Adrenal gland (tissue), 12 donors: ENCODE data around the gene MXRA7. TPM values are rescaled to one million over a fixed set of nuclear protein-coding genes. Genes with fewer than 3 reads are reported as not detected.
A peak's percentile ranks its signal among the peaks of the same experiment; 100 is the strongest.

ENCODE experiments used
- DNase-seq, 7 donors: peaks; one replicate each; pipeline ENCODE4 v3.0.0-alpha.2; 2019 to 2020
- H3K27ac ChIP-seq, 5 donors: fragments of 200-600 bp; sonication (generic) in 4 of 5; 1 replicate in 3 of 5; 2 replicates in 2 of 5; pipeline versions ENCODE4 v1.5.1 to v1.8.0; 2016 to 2020; ENCODE audit warnings: mild to moderate bottlenecking in 1 of 5
- H3K27me3 ChIP-seq: fragments of 200-600 bp; 2 replicates; pipeline ENCODE4 v1.8.0; 2021
- H3K36me3 ChIP-seq, 2 donors: fragments of 200-600 bp; replicated peaks in 1 of 2; 1 replicate in 1 of 2; 2 replicates in 1 of 2; pipeline versions ENCODE4 v1.5.1 to v1.8.0; 2018 to 2022
- H3K4me1 ChIP-seq, 2 donors: fragments of 200-600 bp; replicated peaks in 1 of 2; 1 replicate in 1 of 2; 2 replicates in 1 of 2; pipeline versions ENCODE4 v1.5.1 to v1.8.0; 2018 to 2021
- H3K4me3 ChIP-seq, 4 donors: fragments of 200-600 bp; sonication (generic) in 3 of 4; one replicate each; pipeline ENCODE4 v1.5.1; 2016 to 2018
- H3K9me3 ChIP-seq, 3 donors: fragments of 200-600 bp; sonication (generic) in 1 of 3; replicated peaks in 1 of 3; 1 replicate in 2 of 3; 2 replicates in 1 of 3; pipeline versions ENCODE4 v1.5.1 to v1.8.0; 2016 to 2021
- POLR2A ChIP-seq, 2 donors: fragments of 450-650 bp; IDR thresholded peaks; one replicate each; pipeline ENCODE4 v1.6.1; 2017; ENCODE audit warnings: antibody characterized with exemption in 2 of 2, mild to moderate bottlenecking in 2 of 2, moderate library complexity in 1 of 2
- WGBS, 4 donors: extraction: QIAGEN DNeasy Blood & Tissue Kit in 2 of 4; methylation state at CpG; one replicate each; pipeline versions ENCODE4 v1.1.5 to v1.1.7; 2013 to 2017; 5-methylcytosine and 5-hydroxymethylcytosine counted together
- intact Hi-C, 2 donors: fragments of 100-400 bp; cut with DNase I; formaldehyde crosslinking; loops; one replicate each; pipeline versions ENCODE4 v1.14.1 to v1.15.0; 2022 to 2023
- polyA plus RNA-seq, 3 donors: library from polyadenylated mRNA; stranded (reverse); fragments of 200-250 nt in 2 of 3; fragments of 350-450 nt in 1 of 3; fragmentation: Illumina TruSeq in 1 of 3; extraction: RNeasy Lipid Tissue Mini Kit (QIAGEN cat#74804) in 1 of 3; gene quantifications; one replicate each; pipeline ENCODE4 v1.2.3, GENCODE V29; 2013 to 2014
- total RNA-seq, 9 donors: library from RNA; depleted of rRNA in 4 of 9; stranded (reverse); fragments of >200 nt in 4 of 9; fragments of 120-200 nt in 1 of 9; fragmentation: NEBNext Ultra II Directional in 1 of 9; extraction: Animal tissue kit (Norgen Biotek cat#: 25700) in 1 of 9; gene quantifications; one replicate each; pipeline versions ENCODE4 v1.1.0 to v1.2.4, GENCODE V29; 2013 to 2023
- TF ChIP-seq, protein P1 (sequence below), 6 experiments: fragments of 450-650 bp in 4 of 6; fragments of 200-600 bp in 2 of 6; sonication (generic) in 1 of 6; IDR thresholded peaks; 1 replicate in 5 of 6; 2 replicates in 1 of 6; pipeline versions ENCODE4 v1.5.1 to v1.8.0; 2016 to 2021; ENCODE audit warnings: antibody characterized with exemption in 6 of 6, mild to moderate bottlenecking in 2 of 6, moderate library complexity in 1 of 6
- donor health status: healthy with polysubstance abuse.
- donor health status: Bipolar disorder and iron deficiency.
- donor health status: DM: yes; HTN: yes; CAD: no.
- donor health status: DM: no; HTN: no; CAD: no.
- donor health status: DM: no; HTN: no; CAD: no.
- donor health status: DM: yes; HTN: yes; CAD: no.

MXRA7 gene
- total and polyA plus RNA-seq, 12 donors, result 81.5 to 671 (median 356) TPM

DNA sequence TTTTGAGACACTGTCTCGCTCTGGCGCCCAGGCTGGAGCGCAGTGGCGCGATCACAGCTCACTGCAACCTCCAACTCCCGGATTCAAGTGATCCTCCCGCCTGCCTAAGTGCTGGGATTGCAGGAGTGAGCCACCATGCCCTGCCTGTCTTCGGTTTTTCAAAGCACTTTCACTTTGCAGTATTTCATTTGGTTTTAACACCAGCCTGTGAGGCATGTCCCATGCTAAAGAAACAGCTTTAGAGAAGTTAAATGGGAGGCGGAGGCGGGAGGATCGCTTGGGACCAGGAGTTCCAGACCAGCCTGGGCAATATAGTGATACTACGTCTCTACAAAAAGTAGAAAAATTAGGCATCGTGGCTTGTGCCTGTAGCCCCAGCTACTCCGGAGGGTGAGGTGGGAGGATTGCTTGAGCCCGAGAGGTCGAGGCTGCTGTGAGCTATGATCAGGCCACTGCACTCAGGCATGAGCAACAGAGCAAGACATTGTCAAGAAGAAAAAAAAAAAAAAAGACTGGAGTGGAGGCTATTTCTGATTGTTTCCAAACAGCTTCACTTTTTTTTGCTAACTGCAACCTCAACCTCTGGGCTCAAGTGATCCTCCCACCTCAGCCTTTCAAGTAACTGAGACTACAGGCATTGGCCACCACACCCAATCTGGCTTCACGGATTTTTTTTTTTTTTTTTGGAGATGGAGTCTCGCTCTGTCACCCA is 17.1 kb upstream of the MXRA7 start:
- peaks cover 9 to 61% of the 10 kb centered on the region in 2 donors for H3K4me1 ChIP-seq
- 36 to 45% (median 39%) methylated on average over 17 to 18 of the region's 18 CpGs for WGBS, 4 donors
- intact Hi-C loops, result no loop called here

DNA sequence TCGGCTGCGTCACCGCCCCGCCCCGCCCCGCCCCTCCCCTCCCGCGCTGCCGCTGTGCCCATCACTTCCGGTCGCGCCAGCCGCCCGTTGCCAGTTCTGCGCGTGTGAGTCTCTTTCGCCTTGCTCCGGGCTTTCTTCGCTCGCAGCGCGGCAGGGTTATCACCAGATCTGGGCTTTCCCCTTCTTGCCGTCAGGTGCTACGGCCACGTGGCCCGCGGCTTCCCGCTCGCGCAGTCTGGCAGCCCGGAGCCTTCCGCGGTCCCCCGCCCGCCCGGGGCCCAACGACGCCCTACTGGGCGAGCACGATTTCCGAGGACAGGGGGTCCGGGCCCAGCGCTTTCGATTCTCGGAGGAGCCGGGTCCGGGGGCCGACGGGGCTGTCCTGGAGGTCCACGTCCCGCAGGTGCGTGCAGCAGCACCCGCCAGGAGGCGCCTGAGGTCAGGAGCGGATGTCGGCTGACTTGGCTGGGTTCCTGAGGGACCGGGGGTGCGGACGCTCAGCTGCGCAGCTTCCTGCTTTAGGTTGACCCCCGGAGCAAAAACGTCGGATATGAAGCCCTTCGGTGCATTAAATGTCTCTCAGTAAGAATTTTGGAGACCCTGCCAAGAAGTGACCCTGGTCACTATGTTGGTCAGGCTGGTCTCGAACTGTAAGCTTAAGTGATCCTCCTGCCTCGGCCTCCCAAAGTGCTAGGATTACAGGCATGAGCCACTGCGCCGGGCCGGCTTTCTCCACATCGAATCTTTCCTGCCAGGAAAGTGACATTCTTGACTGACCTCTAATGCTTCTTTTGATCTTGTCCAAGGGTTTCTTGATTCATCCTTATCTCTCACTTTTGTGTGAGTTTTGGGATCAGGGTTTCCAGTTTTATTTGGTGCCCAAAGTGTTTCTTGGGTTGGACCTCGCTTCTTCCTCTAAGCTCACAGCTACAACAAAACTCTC is 16.3 kb upstream of the MXRA7 start, which contains the start of gene METTL23:
Gene METTL23 (plus strand): TSS at position 64 of the 943 bp plus-strand sequence. CDS start 2,872 bp downstream, outside the sequence.
- DNase-seq, result peak; percentile 84 to 92 (median 88)
- TF ChIP-seq POLR2A (IDR thresholded peaks at IDR 0.05), result no peak
- TF ChIP-seq, protein P1, sequence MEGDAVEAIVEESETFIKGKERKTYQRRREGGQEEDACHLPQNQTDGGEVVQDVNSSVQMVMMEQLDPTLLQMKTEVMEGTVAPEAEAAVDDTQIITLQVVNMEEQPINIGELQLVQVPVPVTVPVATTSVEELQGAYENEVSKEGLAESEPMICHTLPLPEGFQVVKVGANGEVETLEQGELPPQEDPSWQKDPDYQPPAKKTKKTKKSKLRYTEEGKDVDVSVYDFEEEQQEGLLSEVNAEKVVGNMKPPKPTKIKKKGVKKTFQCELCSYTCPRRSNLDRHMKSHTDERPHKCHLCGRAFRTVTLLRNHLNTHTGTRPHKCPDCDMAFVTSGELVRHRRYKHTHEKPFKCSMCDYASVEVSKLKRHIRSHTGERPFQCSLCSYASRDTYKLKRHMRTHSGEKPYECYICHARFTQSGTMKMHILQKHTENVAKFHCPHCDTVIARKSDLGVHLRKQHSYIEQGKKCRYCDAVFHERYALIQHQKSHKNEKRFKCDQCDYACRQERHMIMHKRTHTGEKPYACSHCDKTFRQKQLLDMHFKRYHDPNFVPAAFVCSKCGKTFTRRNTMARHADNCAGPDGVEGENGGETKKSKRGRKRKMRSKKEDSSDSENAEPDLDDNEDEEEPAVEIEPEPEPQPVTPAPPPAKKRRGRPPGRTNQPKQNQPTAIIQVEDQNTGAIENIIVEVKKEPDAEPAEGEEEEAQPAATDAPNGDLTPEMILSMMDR (IDR thresholded peaks at IDR 0.05), result peak; percentile 26 to 76 (median 65)
- H3K9me3 ChIP-seq, result no peaks in the 10 kb centered on the region
- intact Hi-C loops, result no loop called here
- peaks cover 0 to 47% of the 10 kb centered on the region in 2 donors for H3K36me3 ChIP-seq
- H3K4me1 ChIP-seq, result peaks cover 9 to 58% of the 10 kb centered on the region in 2 donors
- no peaks in the 10 kb centered on the region for H3K27me3 ChIP-seq
- H3K27ac ChIP-seq, result peak within 1 kb of the TSS; percentile 94 to 100 (median 100)
- peak within 1 kb of the TSS; percentile 87 to 98 (median 92) for H3K4me3 ChIP-seq
- 1 to 2% (median 1%) methylated on average over 17 to 71 of the region's 71 CpGs for WGBS, 4 donors

More for the DNA sequence above, 17.1 kb upstream of the MXRA7 start:
- H3K4me3 ChIP-seq, result peak overlapping the region in 2 of 4 donors; percentile 88 to 95
- peak overlapping the region; percentile 92 to 100 (median 100) for H3K27ac ChIP-seq
- TF ChIP-seq, protein P1 (IDR thresholded peaks at IDR 0.05), result no peak
- TF ChIP-seq POLR2A (IDR thresholded peaks at IDR 0.05), result peak in 1 of 2 donors; percentile 33
- peaks cover 0 to 49% of the 10 kb centered on the region in 2 donors for H3K36me3 ChIP-seq
- DNase-seq, result peak in 4 of 7 donors; percentile 37 to 70 (median 52)
- H3K9me3 ChIP-seq, result no peaks in the 10 kb centered on the region
- no peaks in the 10 kb centered on the region for H3K27me3 ChIP-seq

DNA sequence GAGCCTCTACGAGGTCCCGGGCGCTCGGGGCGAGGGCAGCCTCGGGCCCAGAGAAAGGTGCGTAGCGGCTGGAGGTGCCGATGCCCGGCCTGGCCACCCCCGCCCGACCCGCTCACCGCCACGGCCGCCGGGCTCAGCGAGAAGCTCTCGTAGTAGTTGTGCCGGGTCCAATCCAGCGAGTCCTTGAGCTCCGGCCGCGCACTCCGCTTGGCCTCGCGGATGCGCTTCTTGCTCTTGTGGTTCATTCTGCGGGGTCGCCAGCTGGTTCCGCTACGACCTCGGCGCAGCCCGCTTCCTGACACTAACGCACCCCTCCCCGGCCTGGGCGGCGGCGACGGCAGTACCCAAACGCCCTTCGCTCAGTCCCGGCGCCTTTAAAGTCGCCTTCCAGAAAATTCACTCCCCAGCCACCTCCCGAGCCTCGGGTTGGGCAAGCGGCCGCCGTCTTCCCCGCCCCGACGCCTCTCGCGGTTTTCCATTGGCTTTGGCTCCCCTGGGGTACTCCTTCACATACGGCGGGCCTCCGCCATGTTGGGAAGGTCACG is 15.5 kb upstream of the MXRA7 start, which contains the start of gene JMJD6:
Gene JMJD6 (minus strand): TSS at position 376 of the 545 bp plus-strand sequence. CDS start 131 bp downstream, at position 245.
- peak within 1 kb of the TSS; percentile 87 to 98 (median 92) for H3K4me3 ChIP-seq
- peak within 1 kb of the TSS; percentile 94 to 100 (median 100) for H3K27ac ChIP-seq
- no peaks in the 10 kb centered on the region for H3K9me3 ChIP-seq
- H3K36me3 ChIP-seq, result peaks cover 0 to 48% of the 10 kb centered on the region in 2 donors
- peaks cover 15 to 59% of the 10 kb centered on the region in 2 donors for H3K4me1 ChIP-seq
- peak; percentile 94 to 98 for TF ChIP-seq POLR2A (IDR thresholded peaks at IDR 0.05)
- TF ChIP-seq, protein P1 (IDR thresholded peaks at IDR 0.05), result no peak
- intact Hi-C loops, result no loop called here
- DNase-seq, result peak; percentile 97 to 98 (median 98)
- H3K27me3 ChIP-seq, result no peaks in the 10 kb centered on the region
- 0 to 1% (median 0%) methylated on average over 13 to 60 of the region's 60 CpGs; no CpG with 5 or more reads in 1 of the 4 donors for WGBS, 4 donors
